GM04503 (cell line): ENCODE data around the gene AGAP5.
"Not testable (repeated sequence)": the region's sequence is repeated elsewhere in the genome, so short reads cannot be mapped to it uniquely, and the experiment has no call there.

Source experiments
- DNase-seq: peaks from one replicate; pipeline ENCODE4 v3.0.0-alpha.2; 2012; ENCODE audit warnings: low read depth

AGAP5 gene

GRCh38 chr10:73714483-73714882 lies 16.6 kb upstream of the AGAP5 start:
- not testable (repeated sequence) for DNase-seq

- not testable (repeated sequence) for DNase-seq
These were observed 16.0 kb upstream of the AGAP5 start for GRCh38 chr10:73713912-73714311.

DNA sequence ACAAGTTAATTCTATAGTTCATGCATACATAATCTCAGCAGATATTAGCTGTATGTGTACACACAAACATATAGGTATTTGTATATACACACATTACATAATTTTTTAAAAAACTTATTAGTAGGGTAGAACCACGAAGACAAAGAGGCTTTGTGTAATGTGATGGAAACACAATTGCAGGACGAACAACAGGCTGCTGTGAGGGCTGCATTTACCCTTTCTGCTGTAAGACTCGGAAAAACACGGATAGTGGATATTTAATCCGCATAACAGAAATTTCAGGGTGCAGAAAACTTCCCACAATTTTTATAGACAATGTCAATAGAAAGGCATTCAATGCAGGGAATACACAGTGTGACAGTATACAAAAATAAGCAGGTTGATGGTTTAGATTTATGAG lies 13.8 kb upstream of the AGAP5 start:
- not testable (repeated sequence) for DNase-seq

DNA sequence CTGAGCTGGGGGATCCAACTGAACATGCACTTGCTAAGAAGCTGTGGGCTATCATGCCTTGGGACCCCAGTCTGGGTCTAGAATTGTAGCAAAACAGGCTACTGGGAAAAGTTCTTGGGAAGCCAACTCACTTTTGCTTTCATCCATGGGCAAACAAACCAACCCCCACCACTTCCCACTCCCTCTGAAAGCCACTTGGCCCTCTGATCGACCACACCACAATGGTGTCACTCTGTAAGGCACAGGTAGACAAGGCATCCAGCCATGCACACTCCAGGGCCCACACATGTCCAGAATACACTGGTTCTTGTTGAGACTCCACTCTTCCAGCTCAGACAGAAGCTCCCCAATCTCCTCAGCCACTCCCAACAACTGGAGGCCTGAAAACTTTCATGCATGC lies 10.2 kb upstream of the AGAP5 start:
- not testable (repeated sequence) for DNase-seq

DNA sequence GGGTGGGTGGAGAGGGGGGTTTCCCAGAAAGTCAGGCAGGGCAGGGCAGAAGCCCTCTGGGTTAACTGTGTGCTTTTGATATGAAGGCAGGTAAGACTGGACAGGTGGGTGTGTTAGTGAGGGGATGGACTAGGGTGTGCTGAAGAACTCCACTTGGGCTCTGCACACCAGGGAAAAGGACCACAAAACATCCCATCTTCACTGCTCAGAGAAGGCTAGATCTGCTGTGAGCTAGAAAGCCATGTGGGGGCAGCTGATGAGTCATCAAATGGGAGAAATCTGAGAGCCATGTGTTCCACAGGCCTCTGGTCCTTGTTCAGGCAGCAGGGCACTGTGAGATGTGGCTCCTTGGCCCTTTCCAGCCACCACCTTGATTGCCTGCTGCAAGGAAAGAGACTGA lies 9.7 kb upstream of the AGAP5 start:
- not testable (repeated sequence) for DNase-seq

GRCh38 chr10:73706488-73706887 lies 8.6 kb upstream of the AGAP5 start:
- DNase-seq: not testable (repeated sequence)

DNA sequence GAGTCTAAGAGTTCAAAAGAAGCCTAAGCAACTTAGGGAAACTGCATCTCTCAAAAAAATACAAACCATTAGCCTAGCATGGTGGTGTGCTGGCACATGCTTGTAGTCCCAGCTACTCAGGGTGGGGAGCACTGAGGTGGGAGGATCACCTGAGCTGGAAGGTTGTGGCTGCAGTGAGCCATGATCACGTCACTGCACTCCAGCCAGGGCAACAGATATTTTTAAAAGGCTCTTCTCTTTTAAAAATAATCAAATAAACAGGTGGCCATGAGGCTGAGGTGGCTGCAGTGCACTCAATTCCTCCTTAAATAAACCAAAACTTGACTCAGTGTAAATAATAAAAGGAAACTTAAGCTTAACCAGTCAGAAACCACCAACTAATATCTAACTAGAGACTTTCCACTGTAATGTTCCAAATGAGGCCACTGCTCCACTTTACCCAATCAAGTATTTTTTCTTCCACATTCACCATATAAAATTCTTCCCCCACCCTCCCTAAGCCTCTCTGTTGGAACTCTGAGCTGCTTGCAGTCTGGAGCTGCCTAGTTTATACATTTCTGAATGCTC lies 7.7 kb upstream of the AGAP5 start:
- not testable (repeated sequence) for DNase-seq

DNA sequence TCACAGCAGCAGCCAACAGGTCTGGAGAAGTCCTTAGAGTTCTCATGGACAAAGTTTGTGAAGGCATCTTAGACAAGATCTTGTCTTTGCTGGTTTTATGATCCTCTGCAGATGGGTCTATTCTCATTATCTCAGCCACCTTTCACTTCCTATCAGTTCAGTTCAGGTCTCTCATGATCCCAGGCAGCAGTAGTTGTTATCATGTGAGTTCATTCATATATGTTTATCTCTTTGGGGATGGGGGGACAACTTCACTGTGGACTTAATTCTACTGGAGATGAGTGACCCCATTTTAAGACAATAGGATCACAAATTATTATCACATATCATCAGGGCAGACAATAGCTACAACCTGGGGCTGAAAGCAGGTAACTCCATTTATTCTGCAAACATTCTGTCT lies 6.0 kb upstream of the AGAP5 start:
- DNase-seq: not testable (repeated sequence)

GRCh38 chr10:73698819-73699218 lies 910 bp upstream of the AGAP5 start:
- DNase-seq: not testable (repeated sequence)

DNA sequence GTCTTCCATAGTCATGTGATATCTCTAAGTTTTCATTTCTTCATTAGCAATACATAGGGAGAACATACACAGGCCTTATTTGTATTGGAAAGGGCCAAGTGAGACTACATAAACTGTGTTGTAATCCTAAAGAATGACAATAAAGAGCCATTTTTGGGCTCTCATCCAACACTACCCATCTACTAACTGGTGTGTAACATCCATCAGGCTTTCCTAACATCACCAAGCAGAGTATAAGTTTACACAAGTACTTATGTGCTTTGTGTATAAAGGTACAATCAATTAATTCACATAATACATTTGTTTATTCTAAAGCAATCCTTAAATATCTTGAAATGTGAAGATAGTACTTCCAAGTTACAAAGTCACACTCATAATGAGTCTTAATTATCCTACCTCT lies 2.6 kb downstream of the AGAP5 start:
- DNase-seq: peak; percentile 0

GRCh38 chr10:73690755-73691154 lies 7.2 kb downstream of the AGAP5 start:
- DNase-seq: not testable (repeated sequence)

DNA sequence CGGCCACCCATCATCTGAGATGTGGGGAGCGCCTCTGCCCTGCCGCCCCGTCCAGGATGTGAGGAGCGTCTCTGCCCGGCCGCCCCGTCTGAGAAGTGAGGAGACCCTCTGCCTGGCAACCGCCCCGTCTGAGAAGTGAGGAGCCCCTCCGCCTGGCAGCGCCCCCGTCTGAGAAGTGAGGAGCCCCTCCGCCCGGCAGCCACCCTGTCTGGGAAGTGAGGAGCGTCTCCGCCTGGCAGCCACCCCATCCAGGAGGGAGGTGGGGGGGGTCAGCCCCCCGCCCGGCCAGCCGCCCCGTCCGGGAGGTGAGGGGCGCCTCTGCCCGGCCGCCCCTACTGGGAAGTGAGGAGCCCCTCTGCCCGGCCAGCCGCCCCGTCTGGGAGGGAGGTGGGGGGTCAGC lies 8.3 kb downstream of the AGAP5 start:
- not testable (repeated sequence) for DNase-seq

- not testable (repeated sequence) for DNase-seq
These were observed 10.3 kb downstream of the AGAP5 start for GRCh38 chr10:73687641-73688040.

- not testable (repeated sequence) for DNase-seq
These were observed 23.4 kb downstream of the AGAP5 start for GRCh38 chr10:73674546-73674945.

DNA sequence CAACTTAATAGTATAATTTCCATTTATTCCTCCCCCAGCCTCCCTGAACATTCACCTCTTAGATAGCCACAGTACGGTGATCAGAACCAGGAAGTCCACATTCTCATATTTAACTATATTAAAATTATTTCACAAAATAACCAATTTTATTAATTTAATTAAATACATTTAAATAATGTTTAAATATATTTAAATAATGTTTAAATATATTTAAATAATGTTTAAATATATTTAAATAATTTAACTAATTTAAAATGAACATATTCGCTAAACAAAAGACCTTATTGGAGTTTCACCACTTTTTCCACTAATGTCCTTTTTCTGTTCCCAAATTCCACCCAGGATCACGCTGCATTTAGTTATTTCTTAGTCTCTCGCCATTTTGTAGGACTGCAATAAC lies 29.5 kb downstream of the AGAP5 start:
- not testable (repeated sequence) for DNase-seq

DNA sequence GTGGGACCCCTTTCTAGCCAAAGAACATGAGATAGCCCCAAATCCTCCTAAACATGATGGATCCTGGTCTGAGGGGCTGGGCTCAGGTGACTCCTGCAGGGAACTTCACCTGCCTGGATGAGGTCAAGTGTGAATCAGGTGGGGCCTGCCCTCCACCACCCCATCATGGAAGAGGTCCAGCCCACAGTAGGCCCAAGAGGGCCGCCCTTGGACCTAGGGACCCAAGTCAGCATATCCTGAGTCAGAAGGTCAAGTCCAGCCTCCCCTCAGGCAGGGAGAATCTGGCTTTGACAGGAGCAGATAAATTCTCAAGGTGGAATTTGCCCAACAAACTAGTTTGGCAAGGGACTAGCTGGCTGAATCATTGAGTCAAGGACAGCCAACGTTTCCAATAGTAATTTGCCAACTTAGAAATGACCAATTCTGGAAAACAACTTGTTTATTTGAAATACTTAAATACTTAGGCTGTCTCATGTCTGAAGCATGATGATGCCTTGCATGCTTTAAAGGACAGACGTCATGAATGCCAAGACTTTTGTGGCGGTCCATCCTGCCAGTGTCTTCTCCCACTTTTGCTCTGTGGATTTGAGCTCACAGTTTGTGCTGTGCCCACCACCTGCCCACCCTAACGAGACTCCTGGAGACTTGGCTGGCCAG lies 31.6 kb downstream of the AGAP5 start:
- peak; percentile 70 for DNase-seq

DNA sequence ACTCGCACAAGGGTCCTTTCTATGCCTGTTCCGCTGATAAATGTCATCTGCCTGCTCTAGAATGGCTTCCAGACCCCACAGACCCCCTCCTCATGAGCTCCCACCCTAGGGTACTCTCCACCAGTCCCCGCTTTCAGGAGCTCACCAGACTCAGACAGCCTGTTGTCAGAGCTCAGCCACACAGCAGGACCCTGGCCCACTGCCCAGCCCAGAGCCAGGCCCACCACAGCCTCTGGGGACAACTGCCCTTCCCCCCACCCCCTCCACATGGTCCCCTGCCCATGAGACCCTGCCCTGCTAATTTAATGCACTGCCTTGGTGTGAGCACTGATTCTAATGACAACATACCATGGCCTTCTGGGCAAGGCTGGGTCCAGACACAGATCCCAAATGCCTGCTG lies 32.3 kb downstream of the AGAP5 start:
- DNase-seq: not testable (repeated sequence)

- DNase-seq: not testable (repeated sequence)
These were observed 33.5 kb downstream of the AGAP5 start for GRCh38 chr10:73664156-73665040.

DNA sequence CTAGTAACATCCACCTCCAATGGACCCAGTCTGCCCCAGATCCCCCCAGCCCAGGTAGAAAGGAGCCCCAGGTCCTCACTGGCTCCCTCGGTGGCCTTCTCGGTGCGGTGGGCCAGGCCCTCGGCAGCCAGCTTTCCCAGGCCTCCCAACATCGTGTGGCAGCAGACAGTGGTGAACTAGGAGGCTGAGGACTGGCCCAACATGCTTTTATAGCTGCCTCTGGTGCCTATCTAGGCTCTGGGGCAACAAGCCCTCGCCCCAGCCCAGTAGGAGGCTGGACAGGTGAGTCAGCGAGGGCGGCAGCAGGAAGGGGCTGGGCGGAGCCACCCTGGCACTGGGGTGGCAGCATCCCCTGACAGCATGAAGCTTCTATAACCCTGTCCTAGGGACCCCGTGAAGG lies 34.3 kb downstream of the AGAP5 start:
- DNase-seq: not testable (repeated sequence)

DNA sequence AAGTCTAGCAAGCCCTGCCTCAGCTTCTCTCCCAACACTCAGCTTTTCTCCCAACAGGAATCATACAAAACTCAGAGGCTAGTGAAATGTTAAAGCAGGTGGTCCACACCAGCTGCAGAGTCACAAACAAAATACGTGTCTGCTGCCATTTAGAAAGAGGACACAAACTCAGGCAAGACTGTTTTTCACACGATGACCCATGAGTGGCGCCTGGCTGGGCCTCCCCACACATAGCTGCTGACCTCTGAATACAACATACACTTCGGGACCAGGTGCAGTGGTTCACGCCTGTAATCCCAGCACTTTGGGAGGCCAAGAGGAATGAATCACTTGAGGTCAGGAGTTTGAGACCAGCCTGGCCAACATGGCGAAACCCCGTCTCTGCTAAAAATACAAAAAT lies 35.2 kb downstream of the AGAP5 start:
- DNase-seq: not testable (repeated sequence)

DNA sequence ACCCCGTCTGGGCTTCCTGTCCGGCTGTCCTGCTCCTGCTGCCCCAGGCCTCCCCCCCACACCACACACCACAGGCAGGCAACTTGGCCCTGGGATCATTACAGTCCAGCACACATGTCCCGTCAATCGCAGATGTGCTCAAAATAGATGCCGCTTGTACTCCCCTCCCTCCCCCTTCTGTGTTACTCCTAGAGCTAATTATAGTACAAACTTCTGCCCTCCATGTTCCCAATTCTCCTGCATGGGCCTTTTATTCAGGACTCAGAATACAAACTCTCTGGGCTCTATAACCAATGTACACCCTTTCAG lies 42.0 kb downstream of the AGAP5 start, which contains the start of gene SYNPO2L:
Gene SYNPO2L (minus strand): TSS at position 40 of the 309 bp plus-strand sequence. CDS start 107 bp downstream, outside the sequence.
- DNase-seq: no peak

DNA sequence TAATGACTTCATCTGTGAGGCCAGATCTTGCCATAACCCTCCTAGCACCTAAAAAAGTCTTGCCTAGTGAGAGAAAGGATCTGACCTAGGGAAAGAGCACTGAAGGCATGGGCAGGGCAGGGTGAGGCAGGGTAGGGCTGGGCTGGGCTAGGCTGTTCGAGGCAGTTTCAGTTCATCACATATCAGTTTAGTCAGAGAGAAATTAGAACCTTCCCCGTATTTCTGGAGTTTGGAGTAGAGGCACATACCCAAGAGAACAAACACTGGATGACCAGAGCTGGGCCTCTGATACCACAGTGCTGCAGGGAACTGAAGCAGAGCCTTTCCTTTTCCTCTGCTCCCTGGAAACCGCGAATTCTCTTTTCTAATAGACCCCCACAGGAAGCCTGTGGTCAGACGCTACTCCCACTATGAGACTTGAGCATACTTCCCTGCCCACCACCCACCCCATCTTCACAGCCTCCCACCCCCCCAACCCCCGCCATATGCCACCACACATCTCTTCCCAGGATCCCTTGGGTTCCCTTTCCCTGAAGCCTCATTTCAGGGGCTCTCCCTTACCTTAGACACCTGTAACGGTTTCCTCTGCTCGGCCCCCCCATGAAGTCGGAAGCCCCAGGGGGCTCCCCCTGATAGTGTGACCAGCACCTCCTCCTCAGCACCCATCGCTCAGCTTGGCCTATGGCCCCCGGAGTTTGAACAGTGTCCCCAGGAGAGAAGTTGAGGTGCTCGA lies 42.5 kb downstream of the AGAP5 start:
- no peak for DNase-seq
